ENCODE data around the gene CCN2. TPM values are rescaled to one million over a fixed set of nuclear protein-coding genes. Genes with fewer than 3 reads are reported as not detected.

CCN2 gene
- total and polyA plus RNA-seq, 2 of the 8 experiments (the other 6 are each of a cell fraction or from before 2014, with no cell fraction given), result 25.0 to 107 TPM

- TF ChIP-seq E2F6 (IDR thresholded peaks at IDR 0.05), result no peak
- TF ChIP-seq JUN (IDR thresholded peaks at IDR 0.05; ENCODE audit: low read depth, low read length), result no peak
- no peak for TF ChIP-seq MAFK (IDR thresholded peaks at IDR 0.05; ENCODE audit: low read depth, low read length)
- TF ChIP-seq BCL11A (IDR thresholded peaks at IDR 0.05; ENCODE audit: low read depth in 2 of 2, low read length in 2 of 2), result no peak
- no peak for TF ChIP-seq POU5F1 (IDR thresholded peaks at IDR 0.05; ENCODE audit: low read depth, low read length)
- no peak for TF ChIP-seq TEAD4 (IDR thresholded peaks at IDR 0.05; ENCODE audit: low read depth, low read length)
- TF ChIP-seq YY1 (IDR thresholded peaks at IDR 0.05; ENCODE audit: low read depth, low read length), result no peak
- TF ChIP-seq CHD1 (IDR thresholded peaks at IDR 0.05; ENCODE audit: low read depth, low read length), result no peak
Measured at GRCh38 chr6:131945971-131946370, 5.2 kb downstream of the CCN2 start (continued).
